Thyroid gland (tissue), 4 donors: ENCODE data around the gene PDHA1.

Experiments
- POLR2A ChIP-seq, 2 donors: fragments of 450-650 bp; IDR thresholded peaks; one replicate each; pipeline ENCODE4 v1.6.1; 2017; ENCODE audit warnings: antibody characterized with exemption in 2 of 2, mild to moderate bottlenecking in 2 of 2, moderate library complexity in 1 of 2
- TF ChIP-seq, protein P1 (sequence below), 6 experiments: fragments of 200-600 bp in 3 of 6; fragments of 450-650 bp in 3 of 6; sonication (generic) in 3 of 6; IDR thresholded peaks; one replicate each; pipeline ENCODE4 v1.5.1; 2016 to 2019; ENCODE audit warnings: antibody characterized with exemption in 6 of 6, mild to moderate bottlenecking in 2 of 6, inconsistent platforms in 1 of 6, moderate library complexity in 1 of 6

DNA sequence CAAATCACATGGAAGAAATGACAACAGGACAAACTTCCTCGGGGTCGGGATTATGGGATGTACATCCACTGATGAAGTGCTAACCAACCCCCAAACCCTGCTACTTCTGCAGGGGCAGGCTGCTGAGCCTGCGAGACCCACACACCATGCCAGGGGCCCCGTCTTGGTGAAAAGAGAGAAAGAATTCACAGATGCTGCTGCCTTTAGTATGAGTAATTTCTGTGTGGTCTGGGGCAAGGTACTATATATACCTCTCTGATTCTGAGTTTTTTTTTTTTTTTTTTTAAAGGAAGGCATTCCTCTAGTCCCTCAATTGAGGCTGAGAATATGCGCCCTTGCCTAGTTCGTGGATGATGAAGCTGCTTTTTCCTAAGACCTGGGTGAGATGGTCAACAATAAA lies 24.8 kb downstream of the PDHA1 start:
- TF ChIP-seq POLR2A (IDR thresholded peaks at IDR 0.05), result no peak
- TF ChIP-seq, protein P1, sequence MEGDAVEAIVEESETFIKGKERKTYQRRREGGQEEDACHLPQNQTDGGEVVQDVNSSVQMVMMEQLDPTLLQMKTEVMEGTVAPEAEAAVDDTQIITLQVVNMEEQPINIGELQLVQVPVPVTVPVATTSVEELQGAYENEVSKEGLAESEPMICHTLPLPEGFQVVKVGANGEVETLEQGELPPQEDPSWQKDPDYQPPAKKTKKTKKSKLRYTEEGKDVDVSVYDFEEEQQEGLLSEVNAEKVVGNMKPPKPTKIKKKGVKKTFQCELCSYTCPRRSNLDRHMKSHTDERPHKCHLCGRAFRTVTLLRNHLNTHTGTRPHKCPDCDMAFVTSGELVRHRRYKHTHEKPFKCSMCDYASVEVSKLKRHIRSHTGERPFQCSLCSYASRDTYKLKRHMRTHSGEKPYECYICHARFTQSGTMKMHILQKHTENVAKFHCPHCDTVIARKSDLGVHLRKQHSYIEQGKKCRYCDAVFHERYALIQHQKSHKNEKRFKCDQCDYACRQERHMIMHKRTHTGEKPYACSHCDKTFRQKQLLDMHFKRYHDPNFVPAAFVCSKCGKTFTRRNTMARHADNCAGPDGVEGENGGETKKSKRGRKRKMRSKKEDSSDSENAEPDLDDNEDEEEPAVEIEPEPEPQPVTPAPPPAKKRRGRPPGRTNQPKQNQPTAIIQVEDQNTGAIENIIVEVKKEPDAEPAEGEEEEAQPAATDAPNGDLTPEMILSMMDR (IDR thresholded peaks at IDR 0.05), result no peak
